Trophoblast cell (in vitro differentiated cells and primary cell): ENCODE measurements around the gene SGSM2.

Experiments used
- DNase-seq, 2 donors: peaks; one replicate each; pipeline ENCODE4 v3.0.0-alpha.2; 2016
- H2AFZ ChIP-seq: 2 replicates; pipeline ENCODE4 v1.6.1; 2013; ENCODE audit warnings: low read length, moderate library complexity, mild to moderate bottlenecking; ENCODE audit not compliant: insufficient read depth, poor library complexity
- H2AK5ac ChIP-seq: 2 replicates; pipeline ENCODE4 v1.6.1; 2013; ENCODE audit warnings: mild to moderate bottlenecking, low read length
- H2BK120ac ChIP-seq: 2 replicates; pipeline ENCODE4 v1.6.1; 2013; ENCODE audit warnings: low read length, mild to moderate bottlenecking, moderate library complexity; ENCODE audit not compliant: insufficient read depth, poor library complexity
- H2BK12ac ChIP-seq: 2 replicates; pipeline ENCODE4 v1.6.1; 2013; ENCODE audit warnings: mild to moderate bottlenecking, low read length, moderate library complexity
- H2BK5ac ChIP-seq: 2 replicates; pipeline ENCODE4 v1.6.1; 2013; ENCODE audit warnings: low read length, low read depth, moderate library complexity, mild to moderate bottlenecking; ENCODE audit not compliant: poor library complexity
- H3K14ac ChIP-seq: 2 replicates; pipeline ENCODE4 v1.6.1; 2013; ENCODE audit warnings: mild to moderate bottlenecking, low read length
- H3K18ac ChIP-seq: 2 replicates; pipeline ENCODE4 v1.6.1; 2013; ENCODE audit warnings: mild to moderate bottlenecking, low read length
- H3K23ac ChIP-seq: 2 replicates; pipeline ENCODE4 v1.6.1; 2013; ENCODE audit warnings: low read length
- H3K27ac ChIP-seq: 2 replicates; pipeline ENCODE4 v1.5.1; 2013; ENCODE audit warnings: low read depth, mild to moderate bottlenecking, inconsistent platforms, low read length, moderate library complexity
- H3K27me3 ChIP-seq: 2 replicates; pipeline ENCODE4 v1.6.1; 2013; ENCODE audit warnings: inconsistent platforms, mild to moderate bottlenecking, low read length, moderate library complexity; ENCODE audit not compliant: insufficient read depth
- H3K36me3 ChIP-seq, 2 experiments: 1 replicate in 1 of 2; 2 replicates in 1 of 2; pipeline ENCODE4 v1.6.1; 2013; ENCODE audit warnings: low read length in 2 of 2, mild to moderate bottlenecking in 2 of 2, moderate library complexity in 1 of 2; ENCODE audit not compliant: insufficient read depth in 2 of 2, control insufficient read depth in 1 of 2
- H3K4ac ChIP-seq: 2 replicates; pipeline ENCODE4 v1.6.1; 2013; ENCODE audit warnings: low read depth, mild to moderate bottlenecking, low read length, moderate library complexity
- H3K4me1 ChIP-seq, 2 experiments: 1 replicate in 1 of 2; 2 replicates in 1 of 2; pipeline ENCODE4 v1.6.1; 2013; ENCODE audit warnings: low read length in 2 of 2, mild to moderate bottlenecking in 2 of 2, moderate library complexity in 1 of 2; ENCODE audit not compliant: insufficient read depth in 2 of 2, control insufficient read depth in 1 of 2
- H3K4me2 ChIP-seq: 2 replicates; pipeline ENCODE4 v1.6.1; 2013; ENCODE audit warnings: inconsistent platforms, mild to moderate bottlenecking, low read length, moderate library complexity
- H3K4me3 ChIP-seq: 2 replicates; pipeline ENCODE4 v1.5.1; 2013; ENCODE audit warnings: mild to moderate bottlenecking, low read depth, low read length, inconsistent platforms
- H3K79me1 ChIP-seq: one replicate; pipeline ENCODE4 v1.6.1; 2013; ENCODE audit warnings: low read length
- H3K79me2 ChIP-seq: 2 replicates; pipeline ENCODE4 v1.6.1; 2013; ENCODE audit warnings: low read length, mild to moderate bottlenecking; ENCODE audit not compliant: control insufficient read depth, insufficient read depth, poor library complexity
- H3K9ac ChIP-seq: 2 replicates; pipeline ENCODE4 v1.6.1; 2013; ENCODE audit warnings: mild to moderate bottlenecking, low read length
- H3K9me3 ChIP-seq: 2 replicates; pipeline ENCODE4 v1.6.1; 2013; ENCODE audit warnings: low read depth, mild to moderate bottlenecking, control low read depth, inconsistent platforms, low read length; ENCODE audit not compliant: insufficient read depth
- H4K12ac ChIP-seq: 2 replicates; pipeline ENCODE4 v1.6.1; 2013; ENCODE audit warnings: low read depth, mild to moderate bottlenecking, low read length, moderate library complexity
- H4K8ac ChIP-seq: 2 replicates; pipeline ENCODE4 v1.6.1; 2013; ENCODE audit warnings: low read depth, mild to moderate bottlenecking, low read length, moderate library complexity
- H4K91ac ChIP-seq: one replicate; pipeline ENCODE4 v1.6.1; 2013; ENCODE audit warnings: low read depth, mild to moderate bottlenecking, low read length, moderate library complexity
- WGBS: extraction: QIAGEN DNeasy Blood & Tissue Kit; methylation state at CpG from one replicate; pipeline ENCODE4 v1.1.7; 2013; ENCODE audit warnings: missing lambda C conversion rate; ENCODE audit not compliant: insufficient read length, insufficient coverage; ENCODE audit errors: extremely low coverage; 5-methylcytosine and 5-hydroxymethylcytosine counted together

The SGSM2 gene

DNA sequence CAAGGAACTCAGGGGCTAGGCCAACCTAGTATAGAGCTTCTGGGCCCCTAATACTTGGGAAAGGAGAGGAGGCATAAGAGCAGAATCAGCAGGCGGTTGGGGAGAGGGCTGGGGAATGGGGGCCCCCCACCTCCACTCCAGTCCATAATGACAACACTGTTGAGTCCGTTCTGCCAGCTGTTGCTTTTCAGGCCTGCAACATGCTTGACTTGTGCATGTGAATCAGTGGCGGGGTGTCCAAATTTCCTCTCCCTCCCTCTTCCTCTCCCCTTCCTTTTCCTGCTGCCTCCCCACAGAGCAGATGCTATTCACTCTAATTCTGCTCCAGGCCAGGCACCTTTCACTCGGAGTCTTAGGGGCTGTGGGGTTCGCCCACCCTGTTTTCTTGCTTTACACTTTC, 31.7 kb downstream of the SGSM2 start:
- WGBS, result no CpG with 5 or more reads among the region's 5 CpGs
- H3K36me3 ChIP-seq, result peaks cover 47 to 60% of the 10 kb centered on the region in 2 experiments
- H3K18ac ChIP-seq, result no peak overlapping the region
- H3K4me1 ChIP-seq, result no peaks in the 10 kb centered on the region
- H2BK12ac ChIP-seq, result no peak overlapping the region
- no peak overlapping the region for H3K4ac ChIP-seq
- H3K79me1 ChIP-seq, result no peaks in the 10 kb centered on the region
- no peak overlapping the region for H4K12ac ChIP-seq
- H2BK120ac ChIP-seq, result no peak overlapping the region
- H3K4me2 ChIP-seq, result no peak overlapping the region
- H3K14ac ChIP-seq, result no peak overlapping the region
- no peak for DNase-seq
- no peaks in the 10 kb centered on the region for H3K27me3 ChIP-seq
- H3K79me2 ChIP-seq, result no peaks in the 10 kb centered on the region
- no peak overlapping the region for H3K4me3 ChIP-seq
- no peak overlapping the region for H4K91ac ChIP-seq
- H3K9ac ChIP-seq, result no peak overlapping the region
- no peak overlapping the region for H2AK5ac ChIP-seq
- H4K8ac ChIP-seq, result no peak overlapping the region
- no peak overlapping the region for H3K23ac ChIP-seq
- H2BK5ac ChIP-seq, result no peak overlapping the region
- H2AFZ ChIP-seq, result no peak overlapping the region
- H3K27ac ChIP-seq, result no peak overlapping the region
- peaks cover 3% of the 10 kb centered on the region for H3K9me3 ChIP-seq

DNA sequence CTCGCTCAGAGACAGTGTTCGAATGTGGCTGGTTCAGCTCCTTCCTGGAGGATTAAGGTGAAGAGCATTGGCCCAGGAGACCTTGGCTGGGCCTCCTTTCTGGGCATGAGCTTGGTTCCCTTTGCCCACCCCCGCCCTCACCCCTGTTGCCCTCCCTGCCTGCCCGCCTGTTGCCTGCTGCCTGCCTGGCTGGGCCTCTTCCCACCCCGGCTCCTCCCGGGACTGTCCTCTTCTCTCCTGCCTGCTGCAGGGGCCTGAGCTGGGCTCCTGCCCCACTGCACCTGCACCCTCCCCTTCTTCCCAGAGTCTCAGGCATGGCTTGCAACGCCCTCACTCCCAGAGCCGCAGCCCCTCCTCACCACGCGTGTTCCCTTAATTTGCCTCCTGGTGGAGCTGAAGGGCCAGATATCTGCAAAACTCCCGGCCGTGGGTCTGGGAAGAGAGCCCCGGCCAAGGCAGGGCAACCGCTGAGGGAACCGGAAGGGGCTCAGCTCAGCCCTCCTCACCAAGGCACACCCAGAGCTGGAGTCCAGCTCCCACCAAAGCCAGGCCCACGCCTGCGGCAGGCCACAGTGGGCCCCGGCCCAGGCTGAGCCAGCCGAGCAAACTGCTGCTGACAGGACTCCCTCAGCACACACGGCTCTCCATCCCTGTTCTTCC, 32.4 kb downstream of the SGSM2 start:
- Histone ChIP-seq H2BK5ac (no peak overlapping the region), H3K36me3 (peaks cover 41 to 53% of the 10 kb centered on the region in 2 experiments), H2AFZ (no peak overlapping the region), H4K8ac (no peak overlapping the region), H3K9me3 (peaks cover 3% of the 10 kb centered on the region), H2AK5ac (no peak overlapping the region), H3K18ac (no peak overlapping the region), H3K79me2 (no peaks in the 10 kb centered on the region), H3K9ac (no peak overlapping the region), H3K23ac (no peak overlapping the region), H3K79me1 (no peaks in the 10 kb centered on the region), H4K91ac (no peak overlapping the region), H3K4me3 (no peak overlapping the region), H3K27ac (no peak overlapping the region), H3K27me3 (no peaks in the 10 kb centered on the region), H2BK12ac (no peak overlapping the region), H2BK120ac (no peak overlapping the region), H3K4me1 (peaks cover 5% of the 10 kb centered on the region in 2 experiments), H4K12ac (no peak overlapping the region), H3K4ac (no peak overlapping the region), H3K14ac (no peak overlapping the region), H3K4me2 (no peak overlapping the region)
- no CpG with 5 or more reads among the region's 20 CpGs for WGBS
- DNase-seq, result no peak

DNA sequence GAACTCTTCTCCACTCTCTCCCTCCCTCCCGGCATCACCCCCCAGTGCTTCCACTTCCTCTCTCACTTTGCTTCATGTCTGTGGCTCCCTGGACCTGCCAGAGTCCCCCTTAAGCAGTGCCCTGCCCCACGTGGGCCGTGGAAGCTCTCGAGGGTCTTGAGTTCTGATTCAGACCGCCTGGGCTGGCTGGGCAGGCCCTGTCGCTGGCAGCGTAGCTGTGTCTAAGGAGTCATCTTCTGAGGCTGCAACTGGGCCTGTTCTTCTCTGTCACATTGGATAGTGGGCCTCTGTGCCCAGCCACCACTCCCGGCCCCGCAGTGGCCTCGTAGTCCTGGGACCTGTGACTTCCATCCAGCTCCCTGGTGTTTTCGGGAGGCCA, 32.9 kb downstream of the SGSM2 start:
- Histone ChIP-seq H2BK12ac (no peak overlapping the region), H2AFZ (no peak overlapping the region), H3K23ac (no peak overlapping the region), H3K18ac (no peak overlapping the region), H3K79me2 (no peaks in the 10 kb centered on the region), H3K9me3 (peaks cover 3% of the 10 kb centered on the region), H3K9ac (no peak overlapping the region), H3K14ac (no peak overlapping the region), H2BK120ac (no peak overlapping the region), H3K4me2 (no peak overlapping the region), H3K27me3 (no peaks in the 10 kb centered on the region), H3K4me1 (peaks cover 8 to 10% of the 10 kb centered on the region in 2 experiments), H4K91ac (no peak overlapping the region), H2BK5ac (no peak overlapping the region), H3K4me3 (no peak overlapping the region), H4K12ac (no peak overlapping the region), H3K79me1 (peaks cover 2% of the 10 kb centered on the region), H2AK5ac (no peak overlapping the region), H3K27ac (no peak overlapping the region), H3K36me3 (peaks cover 36 to 48% of the 10 kb centered on the region in 2 experiments), H3K4ac (no peak overlapping the region), H4K8ac (no peak overlapping the region)
- WGBS, result no CpG with 5 or more reads among the region's 11 CpGs
- DNase-seq, result no peak

DNA sequence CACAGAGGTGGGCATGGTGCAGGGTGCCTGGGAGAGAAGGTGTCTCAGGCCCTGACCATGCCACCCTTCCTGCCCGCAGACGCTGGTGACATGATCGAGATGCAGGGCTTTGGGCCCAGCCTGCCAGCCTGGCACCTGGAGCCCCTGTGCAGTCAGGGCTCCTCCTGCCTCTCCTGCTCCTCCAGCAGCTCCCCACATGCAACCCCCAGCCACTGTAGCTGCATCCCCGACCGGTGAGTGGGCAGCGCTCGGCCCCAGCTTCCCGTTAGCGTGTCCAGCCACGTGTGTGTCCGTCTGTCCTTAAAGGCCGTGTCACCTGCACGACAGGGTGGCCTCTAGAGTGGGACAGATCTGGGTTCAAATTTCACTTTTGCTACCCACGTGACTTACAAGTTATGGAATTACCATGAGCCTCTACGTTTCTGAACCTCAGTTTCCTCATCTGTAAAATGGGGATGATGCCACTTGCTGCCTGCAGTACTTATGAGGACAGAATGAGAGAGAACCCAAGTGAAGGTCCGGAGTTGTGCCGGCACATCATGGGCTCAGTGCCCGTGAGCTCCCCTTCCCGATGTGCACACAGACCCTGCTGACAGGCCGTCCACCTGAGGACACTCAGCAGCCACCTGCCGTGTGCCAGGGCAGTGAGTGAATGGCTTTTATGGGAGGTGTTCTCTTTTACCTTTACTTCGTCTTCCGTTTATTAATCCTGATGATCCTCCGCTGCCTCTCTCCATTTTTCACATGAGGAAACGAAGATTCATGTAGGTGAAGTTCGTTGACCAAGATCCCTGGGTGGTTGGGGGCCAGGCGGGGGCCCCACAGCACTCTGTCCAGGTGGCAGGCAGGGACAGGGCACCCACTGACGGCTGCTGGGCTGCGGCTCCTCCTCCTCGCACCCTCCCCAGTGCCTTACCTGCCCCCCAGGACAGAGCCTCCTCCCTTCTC, 34.2 kb downstream of the SGSM2 start:
- H3K14ac ChIP-seq, result no peak overlapping the region
- peaks cover 10% of the 10 kb centered on the region for H3K79me1 ChIP-seq
- no peak for DNase-seq
- H3K27ac ChIP-seq, result no peak overlapping the region
- no peak overlapping the region for H3K9ac ChIP-seq
- no peak overlapping the region for H3K4ac ChIP-seq
- peaks cover 14 to 22% of the 10 kb centered on the region in 2 experiments for H3K4me1 ChIP-seq
- no peak overlapping the region for H2AFZ ChIP-seq
- H3K4me3 ChIP-seq, result no peak overlapping the region
- H2BK120ac ChIP-seq, result no peak overlapping the region
- no peak overlapping the region for H4K91ac ChIP-seq
- no peak overlapping the region for H2BK5ac ChIP-seq
- no peak overlapping the region for H2BK12ac ChIP-seq
- WGBS, result no CpG with 5 or more reads among the region's 30 CpGs
- no peak overlapping the region for H4K8ac ChIP-seq
- H3K23ac ChIP-seq, result no peak overlapping the region
- no peak overlapping the region for H4K12ac ChIP-seq
- no peak overlapping the region for H3K18ac ChIP-seq
- no peaks in the 10 kb centered on the region for H3K27me3 ChIP-seq
- H3K4me2 ChIP-seq, result no peak overlapping the region
- peaks cover 3% of the 10 kb centered on the region for H3K9me3 ChIP-seq
- H2AK5ac ChIP-seq, result no peak overlapping the region
- peaks cover 37 to 50% of the 10 kb centered on the region in 2 experiments for H3K36me3 ChIP-seq
- no peaks in the 10 kb centered on the region for H3K79me2 ChIP-seq
